Mucosa of stomach (tissue), 1 donor: ENCODE data around the gene NFATC4.

Experiments used
- H3K27me3 ChIP-seq: one replicate; pipeline ENCODE4 v1.7.0; 2013; ENCODE audit warnings: mild to moderate bottlenecking, low read length; ENCODE audit not compliant: control insufficient read depth, insufficient read depth
- H3K36me3 ChIP-seq: one replicate; pipeline ENCODE4 v1.7.0; 2013; ENCODE audit warnings: low read length; ENCODE audit not compliant: control insufficient read depth, insufficient read depth
- H3K4me1 ChIP-seq: one replicate; pipeline ENCODE4 v1.7.0; 2013; ENCODE audit warnings: mild to moderate bottlenecking, low read length; ENCODE audit not compliant: control insufficient read depth, insufficient read depth
- H3K4me3 ChIP-seq: one replicate; pipeline ENCODE4 v1.7.0; 2013; ENCODE audit warnings: low read length
- H3K9ac ChIP-seq: one replicate; pipeline ENCODE4 v1.7.0; 2013; ENCODE audit warnings: mild to moderate bottlenecking, low read length, moderate library complexity
- H3K9me3 ChIP-seq: one replicate; pipeline ENCODE4 v1.7.0; 2013; ENCODE audit warnings: mild to moderate bottlenecking, low read length, moderate library complexity; ENCODE audit not compliant: control insufficient read depth
- donor health status: Pancreatic carcinoma.

The NFATC4 gene

DNA sequence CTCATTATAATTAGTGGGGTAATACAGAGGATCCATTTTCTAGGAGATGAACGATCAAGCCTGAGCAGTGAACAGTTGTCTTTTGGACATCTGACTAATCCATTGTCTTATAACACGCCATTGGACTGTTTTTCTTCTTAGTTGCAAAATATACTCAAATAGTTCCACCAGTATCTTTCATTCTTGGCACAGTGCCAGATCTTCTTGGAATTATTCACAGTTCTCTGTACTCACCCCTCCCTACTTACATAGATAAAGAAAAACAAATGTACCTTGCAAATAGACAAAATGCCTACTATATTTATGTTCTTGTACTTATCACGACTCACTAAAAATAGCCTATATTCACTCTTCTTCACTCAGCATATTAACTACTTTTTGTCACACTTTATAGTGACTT, 57.7 kb downstream of the NFATC4 start:
- Histone ChIP-seq H3K4me1 (peaks cover 52% of the 10 kb centered on the region), H3K4me3 (no peak overlapping the region), H3K36me3 (no peaks in the 10 kb centered on the region), H3K9ac (peak overlapping the region; percentile 60), H3K9me3 (no peaks in the 10 kb centered on the region), H3K27me3 (no peaks in the 10 kb centered on the region)

- Histone ChIP-seq H3K4me1 (peaks cover 56% of the 10 kb centered on the region), H3K27me3 (no peaks in the 10 kb centered on the region), H3K4me3 (no peak overlapping the region), H3K9me3 (no peaks in the 10 kb centered on the region), H3K9ac (peak overlapping the region; percentile 60), H3K36me3 (peaks cover 3% of the 10 kb centered on the region)
These were observed 58.3 kb downstream of the NFATC4 start for GRCh38 chr14:24426150-24426911.

GRCh38 chr14:24426912-24427536, 59.0 kb downstream of the NFATC4 start:
- Histone ChIP-seq H3K4me3 (no peak overlapping the region), H3K9ac (no peak overlapping the region), H3K36me3 (peaks cover 10% of the 10 kb centered on the region), H3K9me3 (no peaks in the 10 kb centered on the region), H3K4me1 (peaks cover 60% of the 10 kb centered on the region), H3K27me3 (no peaks in the 10 kb centered on the region)

DNA sequence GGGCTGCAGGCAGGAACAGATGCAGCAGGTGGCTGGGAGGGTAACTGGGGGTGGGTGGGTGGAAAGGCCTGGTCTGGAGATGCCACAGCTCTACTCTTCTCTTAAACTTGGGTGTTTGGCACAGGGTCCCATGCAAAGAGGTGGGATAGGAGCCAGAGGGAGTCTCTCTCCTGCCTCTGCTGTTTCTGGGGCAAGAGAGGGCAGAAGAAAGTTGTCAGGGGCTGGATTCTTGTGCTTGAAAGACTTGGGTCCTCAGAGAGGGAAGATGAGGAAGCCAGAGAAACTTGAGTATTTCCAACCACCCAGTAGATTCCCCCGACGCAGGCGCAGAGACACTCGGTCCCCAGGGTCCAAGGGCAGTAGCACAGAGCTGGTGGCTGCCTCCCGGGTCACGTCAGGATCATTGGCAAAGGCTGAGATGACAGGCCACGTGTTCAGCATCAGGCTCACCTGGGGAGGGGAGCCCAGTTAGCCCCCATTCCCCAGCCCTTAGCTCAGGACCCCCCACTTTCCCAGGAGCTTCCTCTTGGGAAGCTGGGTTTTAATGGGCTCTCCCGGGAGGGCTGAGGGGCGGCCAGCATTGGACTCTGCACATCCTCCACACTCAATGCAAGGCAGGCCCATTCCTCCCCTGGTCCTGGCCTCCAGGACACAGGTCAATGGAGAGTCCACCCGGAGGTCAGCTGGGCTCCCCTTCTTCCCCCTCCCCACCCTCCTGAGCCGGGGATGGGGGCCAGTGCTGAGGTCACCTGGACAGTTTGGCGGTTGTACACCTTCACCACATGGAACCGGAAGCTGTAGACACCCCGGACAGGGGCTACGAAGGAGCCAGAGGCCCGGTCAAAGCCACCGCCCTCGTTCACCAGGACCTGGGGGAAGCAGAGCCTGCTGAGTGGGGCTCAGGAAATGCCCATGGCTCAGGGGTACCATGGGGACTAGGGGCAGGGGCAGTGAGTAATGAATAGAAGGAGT, 59.8 kb downstream of the NFATC4 start:
- no peaks in the 10 kb centered on the region for H3K9me3 ChIP-seq
- H3K36me3 ChIP-seq, result peaks cover 18% of the 10 kb centered on the region
- peaks cover 60% of the 10 kb centered on the region for H3K4me1 ChIP-seq
- H3K27me3 ChIP-seq, result no peaks in the 10 kb centered on the region
- H3K9ac ChIP-seq, result peak overlapping the region; percentile 48
- H3K4me3 ChIP-seq, result no peak overlapping the region

DNA sequence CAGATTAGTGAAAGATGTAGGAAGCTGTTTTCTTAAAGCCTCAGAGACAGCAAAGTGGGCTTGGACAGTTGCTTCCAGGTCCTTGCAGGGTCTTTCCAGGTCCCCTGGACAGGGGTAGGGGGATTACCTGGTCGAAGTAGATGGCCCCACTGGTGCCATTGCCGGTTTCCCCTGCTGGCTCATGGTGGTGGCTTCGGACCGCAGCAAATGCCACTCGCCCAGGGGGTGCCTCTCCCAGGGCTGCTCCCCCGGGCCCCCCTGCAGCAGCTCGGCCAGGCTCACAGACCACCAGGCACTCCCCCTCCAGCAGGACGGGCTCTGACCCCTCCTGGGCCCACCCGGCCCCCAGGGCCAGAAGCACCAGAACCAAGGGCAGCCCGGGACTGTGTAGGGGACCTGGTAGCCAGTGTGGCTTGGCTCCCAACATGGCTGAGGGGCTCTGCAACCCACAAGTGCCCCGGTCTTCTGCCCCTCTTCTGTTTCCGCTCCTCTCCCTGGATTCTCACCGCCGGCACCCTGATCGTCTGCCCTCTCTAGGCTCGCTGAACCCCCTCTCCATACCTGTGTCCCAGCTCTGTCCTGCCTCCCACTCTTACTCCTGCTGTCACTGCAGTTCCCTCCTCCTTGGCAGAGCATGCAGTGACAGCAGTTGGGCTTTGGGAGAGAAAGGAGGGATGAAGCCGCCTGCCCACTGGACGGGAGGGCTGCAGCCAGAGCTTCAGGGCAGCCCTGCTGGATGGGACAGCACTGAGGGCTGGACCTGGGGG, 60.8 kb downstream of the NFATC4 start:
- H3K4me3 ChIP-seq, result no peak overlapping the region
- no peaks in the 10 kb centered on the region for H3K27me3 ChIP-seq
- no peaks in the 10 kb centered on the region for H3K9me3 ChIP-seq
- peaks cover 20% of the 10 kb centered on the region for H3K36me3 ChIP-seq
- peaks cover 60% of the 10 kb centered on the region for H3K4me1 ChIP-seq
- H3K9ac ChIP-seq, result peak overlapping the region; percentile 96
